HG02852 (cell line): ENCODE data around the gene COL18A1.

Source experiments
- ATAC-seq: cut with Tn5 transposase; IDR thresholded peaks from one replicate; pipeline ENCODE4 v1.9.1; 2021; ENCODE audit warnings: mild to moderate bottlenecking, moderate library complexity; ENCODE audit not compliant: unreplicated experiment

Gene COL18A1

DNA sequence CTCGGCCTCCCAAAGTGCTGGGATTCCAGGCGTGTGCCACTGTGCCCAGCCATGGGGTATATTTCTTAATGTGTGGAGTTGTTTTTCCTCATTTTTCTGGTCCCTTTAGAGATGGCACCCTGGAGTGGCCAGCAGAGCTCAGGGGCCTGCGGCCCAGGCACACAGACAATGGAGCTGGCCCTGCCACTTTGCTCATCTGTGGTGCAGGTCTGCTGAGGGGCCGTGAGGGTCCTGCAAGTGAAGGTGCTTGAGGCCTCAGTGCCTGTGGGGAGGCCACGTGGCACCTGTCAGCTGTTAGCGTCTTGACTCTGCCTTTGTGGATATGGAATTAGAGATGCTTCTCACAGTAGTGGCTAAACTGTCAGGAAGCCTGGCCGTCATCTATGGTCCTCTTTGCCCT, 7.5 kb downstream of the COL18A1 start:
- no peak for ATAC-seq

GRCh38 chr21:45412909-45413611, 8.1 kb downstream of the COL18A1 start:
- no peak for ATAC-seq

DNA sequence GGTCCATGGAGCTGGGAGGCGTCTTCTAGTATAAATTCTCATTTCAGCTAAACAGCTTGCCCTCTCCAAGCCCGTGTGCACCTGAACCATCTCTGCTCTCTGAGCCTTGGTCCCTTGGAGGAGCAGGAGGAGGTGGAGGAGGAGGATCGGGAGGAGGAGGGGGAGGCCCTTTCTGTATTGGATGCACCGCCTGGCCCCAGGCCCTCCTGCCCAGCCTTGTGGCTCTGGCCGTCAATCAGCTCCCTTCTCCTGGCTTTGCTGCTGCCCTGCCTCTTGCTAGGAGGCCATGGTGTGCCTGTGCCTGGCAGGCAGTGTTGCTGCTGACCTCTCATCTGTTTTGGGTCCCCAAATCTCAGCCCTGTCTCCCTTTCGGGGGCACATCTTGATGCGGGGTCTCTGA, 9.0 kb downstream of the COL18A1 start:
- no peak for ATAC-seq

DNA sequence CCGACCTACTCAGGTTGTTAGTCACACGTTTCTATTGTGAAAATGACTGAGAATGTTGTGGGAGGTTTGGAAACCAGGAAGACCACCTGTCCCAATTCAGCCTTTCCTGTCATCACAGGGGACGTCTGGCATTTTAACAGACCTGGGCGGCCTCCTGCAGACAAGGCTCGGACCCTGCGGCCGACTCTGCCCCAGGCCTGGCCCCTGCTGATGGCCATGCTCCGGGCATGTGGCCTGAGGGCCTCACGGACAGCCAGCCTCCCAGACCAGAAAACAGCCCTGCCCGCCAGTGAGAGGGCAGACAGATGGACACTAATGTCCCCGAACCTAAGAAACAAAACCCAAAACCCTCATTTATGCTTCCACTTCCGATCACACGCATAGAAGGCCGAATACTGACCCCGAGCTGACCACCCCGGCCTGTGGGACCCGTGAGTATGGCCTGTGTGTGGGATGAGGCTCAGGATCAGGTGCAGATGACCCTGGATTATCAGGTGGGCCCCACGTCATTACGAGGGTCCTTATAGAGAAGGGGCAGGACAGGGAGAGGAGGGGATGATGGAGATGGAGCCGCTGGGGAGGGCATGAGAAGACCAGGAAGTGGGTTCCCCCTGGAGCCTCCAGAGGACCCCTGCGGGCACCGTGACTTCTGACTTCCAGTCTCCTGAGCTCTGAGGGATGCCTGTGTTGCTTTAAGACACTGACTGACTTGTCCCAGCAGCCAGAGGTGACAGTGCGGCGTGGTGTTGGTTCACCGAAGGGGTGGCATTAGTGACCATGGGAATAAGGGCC, 9.6 kb downstream of the COL18A1 start:
- no peak for ATAC-seq

DNA sequence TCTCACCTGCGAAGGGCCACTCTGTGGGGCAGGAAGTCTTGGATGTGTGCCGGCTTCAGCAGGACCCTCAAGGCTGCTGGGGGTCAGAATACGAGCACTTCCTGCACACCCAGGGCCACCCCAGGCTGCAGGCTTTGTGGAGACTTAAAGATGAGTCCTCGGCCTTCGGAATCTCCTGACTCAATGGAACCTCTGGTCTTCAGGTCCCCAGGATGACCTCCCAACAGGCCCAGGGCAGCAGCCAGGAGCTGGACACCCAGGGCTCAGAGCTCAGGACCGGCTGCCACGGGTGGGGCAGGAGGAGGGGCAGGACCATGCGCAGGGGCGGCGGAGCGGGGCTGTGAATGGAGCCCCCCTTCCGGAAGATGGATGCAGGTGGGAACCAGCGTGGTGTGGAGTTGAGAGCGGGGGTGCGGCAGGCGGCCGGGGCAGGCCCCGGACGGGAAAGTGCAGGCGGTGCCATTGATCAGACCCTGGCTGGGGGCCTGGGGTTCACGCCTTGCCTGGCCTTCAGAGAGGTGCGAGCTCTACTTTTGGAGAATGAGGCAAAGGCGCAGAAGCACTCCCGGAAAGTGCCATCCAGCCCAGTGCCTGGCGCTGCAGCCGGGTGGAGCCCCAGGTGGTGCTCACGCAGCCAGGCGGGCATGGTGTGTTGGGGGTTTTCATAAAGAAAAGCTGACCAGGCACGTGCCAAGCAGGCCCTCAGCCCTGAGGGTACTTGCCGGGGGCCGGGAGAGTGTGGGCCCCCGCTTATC, 10.4 kb downstream of the COL18A1 start:
- no peak for ATAC-seq

DNA sequence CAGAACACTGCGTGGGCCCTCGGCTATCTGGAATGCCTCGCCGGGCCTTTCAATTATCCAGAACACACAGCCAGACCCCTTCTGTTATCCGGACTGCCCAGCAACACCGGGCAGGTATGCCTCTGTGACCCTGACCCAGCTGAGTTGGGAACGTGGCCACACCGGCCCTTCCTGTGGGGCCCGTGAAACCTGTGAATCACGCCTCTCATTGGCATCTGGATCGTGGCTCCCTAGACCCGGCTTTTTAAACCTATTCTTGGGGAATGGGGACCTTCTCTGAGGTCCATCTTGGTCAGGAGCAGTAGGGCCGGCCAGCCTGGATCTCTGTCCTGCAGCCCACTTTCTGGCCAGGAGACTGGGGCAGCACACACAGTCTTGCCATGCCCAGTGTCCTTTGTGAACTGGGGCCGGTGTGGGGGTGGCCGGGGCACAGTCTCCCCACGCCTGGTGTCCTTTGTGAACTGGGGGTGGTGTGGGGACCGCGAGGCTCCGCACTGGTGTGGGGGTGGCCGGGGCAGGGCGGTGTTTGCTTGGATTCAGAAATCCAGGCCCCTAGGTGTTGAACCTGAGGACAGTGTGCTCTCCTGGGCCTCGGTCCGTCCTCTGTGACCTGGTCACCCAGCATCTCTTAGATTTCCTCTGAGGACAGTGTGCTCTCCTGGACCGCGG, 11.1 kb downstream of the COL18A1 start:
- no peak for ATAC-seq

DNA sequence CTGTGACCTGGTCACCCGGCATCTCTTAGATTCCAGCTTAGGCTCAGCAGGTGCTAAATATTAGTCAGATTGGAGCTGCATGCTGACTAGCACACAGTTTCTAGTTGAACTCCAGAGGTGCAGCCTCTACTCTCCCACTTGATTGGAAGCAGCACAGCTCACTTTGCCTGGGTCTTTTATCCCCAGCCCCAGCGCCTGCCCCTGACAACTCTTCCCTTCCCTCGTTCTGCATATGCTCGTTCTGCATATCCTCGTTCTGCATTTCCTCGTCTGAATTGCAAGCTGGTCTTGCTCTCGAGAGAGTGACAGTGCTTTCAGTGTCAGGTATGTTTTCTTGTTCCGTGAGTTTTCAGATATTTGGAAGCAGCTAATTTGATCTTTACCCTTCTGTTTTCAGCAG, 11.7 kb downstream of the COL18A1 start:
- no peak for ATAC-seq

DNA sequence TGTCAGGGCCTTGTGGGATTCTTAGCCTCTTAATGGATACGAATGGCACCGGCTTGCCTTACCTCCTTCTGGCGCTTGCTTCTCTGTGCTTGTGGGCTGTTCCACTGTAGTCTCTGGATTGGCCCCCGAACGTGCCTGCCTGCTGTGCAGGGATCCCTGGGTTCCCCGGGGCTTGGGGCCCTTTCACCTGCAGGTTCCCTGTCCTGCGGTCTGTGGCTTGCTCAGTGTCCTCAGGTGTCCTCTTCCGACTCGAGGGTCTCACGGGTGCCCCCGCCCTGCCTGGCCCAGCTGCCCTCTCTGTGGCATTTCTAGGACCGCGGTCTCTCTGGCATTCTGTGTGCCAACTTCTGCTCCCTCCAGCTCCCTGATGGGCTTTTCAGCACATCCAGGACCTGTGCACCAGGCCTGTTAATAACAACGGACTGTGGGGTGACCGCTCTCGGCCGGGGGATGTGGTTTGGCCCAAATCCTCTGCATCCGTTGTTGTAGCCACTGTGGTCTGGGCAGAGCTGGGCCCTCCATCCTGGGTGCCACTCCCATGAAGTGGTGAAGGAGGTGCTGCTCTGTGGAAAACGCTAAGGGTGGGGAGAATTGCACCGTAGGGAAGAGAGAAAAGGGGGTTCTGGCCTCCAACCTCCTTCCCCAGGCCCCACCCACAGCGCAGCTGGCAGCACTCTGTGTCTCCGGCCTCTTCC, 12.4 kb downstream of the COL18A1 start:
- ATAC-seq = no peak

DNA sequence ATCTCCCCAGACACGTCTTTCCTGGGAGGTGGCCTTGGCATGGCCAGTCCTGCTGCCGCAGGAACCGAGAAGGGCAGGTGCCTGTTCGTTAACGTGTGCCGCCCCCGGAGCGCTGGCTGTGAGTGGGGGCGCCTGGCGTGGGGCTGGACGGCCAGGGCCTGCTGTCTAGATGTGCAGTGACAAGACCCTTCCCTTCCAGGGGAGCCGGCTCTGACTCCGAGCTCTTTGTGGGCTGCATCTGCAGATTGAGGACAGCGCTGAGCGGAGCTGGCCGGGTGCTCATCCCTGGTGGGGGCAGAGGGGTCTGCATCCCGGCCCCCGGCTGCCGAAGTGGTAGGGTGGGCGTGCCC, 13.0 kb downstream of the COL18A1 start:
- ATAC-seq = no peak

DNA sequence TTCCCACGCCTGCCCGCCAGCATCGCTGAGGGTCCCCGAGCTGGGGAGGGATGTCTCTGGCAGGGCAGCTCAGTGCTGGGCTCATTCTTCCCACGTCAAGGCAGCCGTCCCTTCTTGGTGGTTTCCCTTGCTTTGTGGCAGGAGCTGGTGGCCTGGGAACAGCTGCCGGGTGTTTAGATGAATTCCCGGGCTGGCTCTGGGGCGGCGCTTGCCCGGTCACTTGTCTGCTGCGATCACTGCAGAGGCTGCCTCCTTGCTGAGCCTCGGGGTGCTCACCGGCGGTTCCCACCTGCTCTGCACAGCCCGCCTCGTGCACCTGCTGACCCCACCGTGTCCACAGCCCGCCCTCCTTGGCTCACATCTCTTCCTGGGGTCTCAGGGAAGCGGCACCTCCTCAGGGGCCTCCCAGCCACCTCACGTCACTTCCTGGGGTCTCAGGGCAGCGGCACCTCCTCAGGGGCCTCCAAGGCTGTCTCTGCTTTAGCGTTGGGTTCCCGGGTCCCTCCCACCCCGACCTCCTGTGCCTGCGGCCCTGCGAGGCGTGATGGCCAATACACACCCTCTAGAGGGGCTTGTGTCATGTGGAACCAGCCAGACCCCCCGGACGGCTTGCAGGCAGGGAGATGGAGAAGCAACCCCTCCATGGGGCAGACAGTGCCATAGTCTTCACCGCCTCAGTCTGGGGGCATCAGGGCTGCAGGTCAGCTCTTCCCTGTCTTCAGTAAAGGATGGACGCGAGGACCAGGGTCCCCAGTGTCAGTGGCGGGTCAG, 13.5 kb downstream of the COL18A1 start:
- no peak for ATAC-seq

DNA sequence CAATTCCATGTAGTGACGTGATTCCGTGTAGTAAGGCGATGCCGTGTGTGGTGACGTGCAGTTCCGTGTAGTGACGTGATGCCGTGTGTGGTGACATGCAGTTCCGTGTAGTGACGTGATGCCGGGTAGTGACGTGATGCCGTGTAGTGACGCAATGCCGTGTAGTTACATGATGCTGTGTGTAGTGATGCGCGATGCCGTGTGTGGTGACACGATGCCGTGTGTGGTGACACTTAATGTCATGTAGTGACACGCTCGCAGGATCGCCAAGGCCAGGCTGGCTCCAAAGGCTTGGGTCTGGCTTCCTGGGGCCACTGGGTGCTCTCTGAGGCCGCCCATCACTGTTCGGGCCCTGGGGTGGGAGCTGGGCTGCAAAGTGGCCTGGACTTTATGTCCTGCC, 14.2 kb downstream of the COL18A1 start:
- ATAC-seq = no peak

- ATAC-seq = no peak
These were observed 15.4 kb downstream of the COL18A1 start for GRCh38 chr21:45420061-45421041.

- ATAC-seq = no peak
These were observed 16.3 kb downstream of the COL18A1 start for GRCh38 chr21:45421071-45421845.

DNA sequence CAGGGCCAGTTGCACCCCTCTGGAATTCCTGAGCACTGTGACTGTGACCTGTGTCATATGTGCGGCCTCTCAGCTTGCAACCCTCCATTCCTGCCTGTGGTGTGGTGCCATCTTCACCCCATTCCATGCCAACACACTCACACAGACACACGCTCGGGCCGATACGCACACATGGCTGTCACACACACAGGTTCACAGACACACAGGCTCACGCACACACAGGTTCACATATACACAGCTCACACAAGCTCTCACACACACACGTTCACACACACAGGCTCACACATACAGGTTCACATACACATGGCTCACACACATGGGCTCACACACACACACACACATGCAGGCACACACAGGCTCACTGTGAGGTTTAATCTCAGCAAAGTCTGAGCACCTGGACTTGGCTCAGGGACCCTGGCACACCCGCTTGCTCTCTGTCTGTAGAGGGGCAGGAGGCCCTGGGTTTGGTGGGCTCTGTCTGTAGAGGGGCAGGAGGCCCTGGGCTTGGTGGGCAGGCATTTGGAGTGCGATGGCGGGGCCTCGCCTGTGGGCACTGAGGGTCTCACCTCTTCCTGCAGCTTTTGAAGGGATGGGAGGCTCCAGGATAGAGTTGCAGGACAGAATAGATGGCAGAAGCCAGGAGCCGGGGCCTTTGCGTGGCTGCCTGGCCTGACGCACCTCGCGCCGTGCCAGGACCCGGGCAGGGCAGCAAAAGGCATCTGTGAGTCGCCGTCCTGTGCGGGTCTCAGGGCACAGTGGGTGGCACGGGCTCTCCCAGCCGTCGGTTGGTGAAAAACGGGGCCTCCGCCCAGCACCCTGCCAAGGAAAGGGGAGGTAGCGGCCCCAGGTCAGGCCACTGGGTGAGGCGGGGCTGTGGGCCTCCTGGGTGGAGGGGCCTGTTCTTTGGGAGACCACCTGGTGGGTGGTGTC, 17.1 kb downstream of the COL18A1 start:
- no peak for ATAC-seq

GRCh38 chr21:45423201-45423955, 18.4 kb downstream of the COL18A1 start:
- ATAC-seq = no peak
